Ovary (tissue), 3 donors: ENCODE results near the gene PPP1R13L.

Experiments
- POLR2A ChIP-seq: fragments of 450-650 bp; IDR thresholded peaks from one replicate; pipeline ENCODE4 v1.6.1; 2017; ENCODE audit warnings: antibody characterized with exemption, mild to moderate bottlenecking, moderate library complexity
- TF ChIP-seq, protein P1 (sequence below), 3 donors: fragments of 450-650 bp in 2 of 3; fragments of 200-600 bp in 1 of 3; IDR thresholded peaks; one replicate each; pipeline versions ENCODE4 v1.5.1 to v1.8.0; 2016 to 2022; ENCODE audit warnings: antibody characterized with exemption in 3 of 3, mild to moderate bottlenecking in 1 of 3
- donor health status: DM: no; HTN: no; CAD: no.

DNA sequence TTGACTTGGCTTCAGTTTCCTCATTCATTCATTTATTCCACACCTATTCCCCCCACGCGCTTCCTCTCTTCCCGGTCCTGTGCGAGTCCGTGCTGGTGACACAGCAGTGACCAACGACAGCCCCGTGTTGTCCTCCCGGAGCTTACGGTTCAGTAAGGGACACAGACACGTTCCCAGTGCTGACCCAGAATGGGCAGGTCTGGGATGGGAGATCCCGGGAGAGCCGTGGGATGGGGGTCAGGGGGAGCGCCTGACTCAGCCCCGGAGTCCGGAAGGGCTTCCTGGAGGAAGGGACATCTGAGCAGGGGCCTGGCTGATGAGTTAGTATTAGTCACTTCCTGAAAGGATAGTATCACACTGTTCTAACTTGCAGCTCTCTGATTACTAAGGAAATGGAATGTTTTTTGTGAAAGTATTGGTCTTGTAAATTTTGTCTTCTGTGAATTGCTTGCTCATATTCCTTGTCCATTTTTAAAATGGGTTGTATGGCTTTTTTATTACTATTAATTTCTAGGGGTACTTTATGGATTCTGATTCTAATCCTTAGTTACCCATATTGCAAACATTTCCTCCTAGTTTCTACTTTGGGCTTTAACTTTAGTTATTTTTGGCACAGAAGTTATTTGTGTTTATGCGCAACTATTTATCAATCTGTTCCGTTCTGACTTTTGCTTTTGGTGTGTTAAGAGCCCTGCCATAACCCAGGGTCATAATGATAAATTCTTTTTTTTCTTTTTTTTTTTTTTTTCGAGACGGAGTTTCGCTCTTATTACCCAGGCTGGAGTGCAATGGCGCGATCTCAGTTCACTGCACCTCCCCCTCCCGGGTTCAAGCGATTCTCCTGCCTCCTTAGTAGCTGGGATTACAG is 19.6 kb upstream of the PPP1R13L start:
- TF ChIP-seq, protein P1, sequence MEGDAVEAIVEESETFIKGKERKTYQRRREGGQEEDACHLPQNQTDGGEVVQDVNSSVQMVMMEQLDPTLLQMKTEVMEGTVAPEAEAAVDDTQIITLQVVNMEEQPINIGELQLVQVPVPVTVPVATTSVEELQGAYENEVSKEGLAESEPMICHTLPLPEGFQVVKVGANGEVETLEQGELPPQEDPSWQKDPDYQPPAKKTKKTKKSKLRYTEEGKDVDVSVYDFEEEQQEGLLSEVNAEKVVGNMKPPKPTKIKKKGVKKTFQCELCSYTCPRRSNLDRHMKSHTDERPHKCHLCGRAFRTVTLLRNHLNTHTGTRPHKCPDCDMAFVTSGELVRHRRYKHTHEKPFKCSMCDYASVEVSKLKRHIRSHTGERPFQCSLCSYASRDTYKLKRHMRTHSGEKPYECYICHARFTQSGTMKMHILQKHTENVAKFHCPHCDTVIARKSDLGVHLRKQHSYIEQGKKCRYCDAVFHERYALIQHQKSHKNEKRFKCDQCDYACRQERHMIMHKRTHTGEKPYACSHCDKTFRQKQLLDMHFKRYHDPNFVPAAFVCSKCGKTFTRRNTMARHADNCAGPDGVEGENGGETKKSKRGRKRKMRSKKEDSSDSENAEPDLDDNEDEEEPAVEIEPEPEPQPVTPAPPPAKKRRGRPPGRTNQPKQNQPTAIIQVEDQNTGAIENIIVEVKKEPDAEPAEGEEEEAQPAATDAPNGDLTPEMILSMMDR (IDR thresholded peaks at IDR 0.05): no peak
- no peak for TF ChIP-seq POLR2A
